GM18951 (cell line): ENCODE results near the gene ZFYVE27.

Source experiments
- POLR2A ChIP-seq: IDR thresholded peaks from 4 replicates; pipeline ENCODE4 v1.6.1; 2011; ENCODE audit warnings: mild to moderate bottlenecking; ENCODE audit not compliant: insufficient read length, insufficient read depth; ENCODE audit errors: extremely low read depth
- in situ Hi-C: fragments of 300-500 bp; cut with MboI; formaldehyde crosslinking; loops from one replicate; pipeline ENCODE4 v1.12.0; 2022; ENCODE audit warnings: low sequenced_read_pairs, mixed read lengths, inconsistent platforms; ENCODE audit not compliant: unreplicated experiment

The ZFYVE27 gene

GRCh38 chr10:97774811-97775294 lies 37.9 kb downstream of the ZFYVE27 start:
- no peak for TF ChIP-seq POLR2A
- in situ Hi-C loops: no loop called here

- in situ Hi-C loops: no loop called here
- TF ChIP-seq POLR2A: no peak
These were observed 40.2 kb downstream of the ZFYVE27 start for GRCh38 chr10:97777143-97777542.

GRCh38 chr10:97778452-97779302 lies 41.7 kb downstream of the ZFYVE27 start:
- in situ Hi-C loops: no loop called here
- no peak for TF ChIP-seq POLR2A

GRCh38 chr10:97779492-97779891 lies 42.6 kb downstream of the ZFYVE27 start:
- in situ Hi-C loops: no loop called here
- TF ChIP-seq POLR2A: no peak

GRCh38 chr10:97779975-97780374 lies 43.0 kb downstream of the ZFYVE27 start:
- in situ Hi-C loops: no loop called here
- TF ChIP-seq POLR2A: no peak

- in situ Hi-C loops: no loop called here
- no peak for TF ChIP-seq POLR2A
These were observed 44.1 kb downstream of the ZFYVE27 start for GRCh38 chr10:97780841-97781617.

- in situ Hi-C loops: no loop called here
- no peak for TF ChIP-seq POLR2A
These were observed 44.8 kb downstream of the ZFYVE27 start for GRCh38 chr10:97781618-97782331.

- in situ Hi-C loops: no loop called here
- no peak for TF ChIP-seq POLR2A
These were observed 45.7 kb downstream of the ZFYVE27 start for GRCh38 chr10:97782455-97783228.

GRCh38 chr10:97784200-97784810 lies 47.4 kb downstream of the ZFYVE27 start:
- no peak for TF ChIP-seq POLR2A
- in situ Hi-C loops: no loop called here

GRCh38 chr10:97785231-97785630 lies 48.3 kb downstream of the ZFYVE27 start:
- in situ Hi-C loops: no loop called here
- TF ChIP-seq POLR2A: no peak

GRCh38 chr10:97785731-97786130 lies 48.8 kb downstream of the ZFYVE27 start:
- no peak for TF ChIP-seq POLR2A
- in situ Hi-C loops: no loop called here
